HCT116 (cell line): ENCODE results near the gene LINGO1. TPM values are rescaled to one million over a fixed set of nuclear protein-coding genes. Genes with fewer than 3 reads are reported as not detected.

Experiments
- ATAC-seq: fragments of 200-7000 bp; cut with Tn5 transposase; 2 replicates; pipeline ENCODE4 v1.9.1; 2020; ENCODE audit warnings: mild to moderate bottlenecking, moderate library complexity
- BruUV-seq: library from RNA; stranded (reverse); fragments of 400-500 nt; replicated peaks from 2 replicates; lab custom pipeline; 2021; lab: Mats Ljungman, UMichigan
- CTCF ChIA-PET: fragments of 300-600 bp; sonication (Branson Sonifier 250); formaldehyde crosslinking; loops from one replicate; lab custom pipeline; 2021; ENCODE audit warnings: antibody characterized with exemption; lab: Charles Lee
- POLR2A ChIA-PET: fragments of 300-600, 350-600 bp; sonication (Branson Sonifier 250); formaldehyde crosslinking; loops from one replicate; lab custom pipeline; 2021; ENCODE audit warnings: antibody characterized with exemption; lab: Charles Lee
- RAD21 ChIA-PET, 2 experiments: fragments of 300-600 bp; sonication (Branson Sonifier 250); formaldehyde crosslinking; loops; one replicate each; lab custom pipeline; 2023; ENCODE audit warnings: low total read pairs in 2 of 2; ENCODE audit not compliant: uncharacterized antibody in 2 of 2, unreplicated experiment in 2 of 2, low non-redundant PET in 1 of 2; lab: Charles Lee
- DNase-seq: peaks from one replicate; pipeline ENCODE4 v3.0.0-alpha.2; 2010; ENCODE audit warnings: low read depth, low spot score
- H2AFZ ChIP-seq: fragments of 200-600 bp; shearing (Covaris generic), sonication (generic); 2 replicates; pipeline ENCODE4 v1.6.1; 2017; ENCODE audit warnings: low read depth, mixed run types, mixed read lengths, antibody characterized with exemption, low read length; ENCODE audit not compliant: poor library complexity, severe bottlenecking
- H3K27ac ChIP-seq: 2 replicates; pipeline ENCODE4 v1.5.1; 2012; ENCODE audit warnings: low read depth, low read length
- H3K27me3 ChIP-seq: fragments of 200-600 bp; sonication (generic); 2 replicates; pipeline ENCODE4 v1.6.1; 2016; ENCODE audit warnings: mixed run types, low read length, mixed read lengths; ENCODE audit not compliant: insufficient read depth
- H3K36me3 ChIP-seq, 2 experiments: fragments of 200-500 bp in 1 of 2; fragments of 200-600 bp in 1 of 2; sonication (Bioruptor generic) in 1 of 2; sonication (generic) in 1 of 2; 2 replicates each; pipeline versions ENCODE4 v1.5.1 to v1.6.1; 2014 to 2016; ENCODE audit warnings: low read length in 2 of 2, inconsistent platforms in 1 of 2, mixed read lengths in 1 of 2, mixed run types in 1 of 2; ENCODE audit not compliant: insufficient read depth in 2 of 2, control insufficient read depth in 1 of 2
- H3K4me1 ChIP-seq, 2 experiments: fragments of 200-600 bp in 1 of 2; sonication (generic) in 1 of 2; 2 replicates each; pipeline versions ENCODE4 v1.5.1 to v1.6.1; 2012 to 2017; ENCODE audit warnings: low read length in 2 of 2, inconsistent platforms in 1 of 2, mild to moderate bottlenecking in 1 of 2, mixed read lengths in 1 of 2, mixed run types in 1 of 2, moderate library complexity in 1 of 2; ENCODE audit not compliant: insufficient read depth in 2 of 2, control insufficient read depth in 1 of 2
- H3K4me2 ChIP-seq: fragments of 200-600 bp; sonication (generic); 2 replicates; pipeline ENCODE4 v1.6.1; 2017; ENCODE audit warnings: mixed run types, low read length, mixed read lengths
- H3K4me3 ChIP-seq, 2 experiments: fragments of 200-600 bp in 1 of 2; sonication (generic) in 1 of 2; replicated peaks in 1 of 2; 2 replicates each; pipeline ENCODE4 v1.5.1; 2011 to 2016; ENCODE audit warnings: low read length in 2 of 2, control low read depth in 1 of 2, low read depth in 1 of 2, mild to moderate bottlenecking in 1 of 2, mixed read lengths in 1 of 2, mixed run types in 1 of 2
- H3K79me2 ChIP-seq: fragments of 200-600 bp; sonication (generic); 2 replicates; pipeline ENCODE4 v1.6.1; 2017; ENCODE audit warnings: mild to moderate bottlenecking, mixed run types, low read length, moderate library complexity, mixed read lengths; ENCODE audit not compliant: insufficient read depth
- H3K9ac ChIP-seq: fragments of 200-600 bp; sonication (generic); 2 replicates; pipeline ENCODE4 v1.6.1; 2016; ENCODE audit warnings: low read length, mixed read lengths
- H3K9me2 ChIP-seq: fragments of 200-600 bp; sonication (generic), shearing (Covaris generic); 2 replicates; pipeline ENCODE4 v1.6.1; 2017; ENCODE audit warnings: mixed run types, mild to moderate bottlenecking, moderate library complexity; ENCODE audit not compliant: insufficient read depth
- H3K9me3 ChIP-seq, 2 experiments: fragments of 200-500 bp in 1 of 2; fragments of 200-600 bp in 1 of 2; sonication (Bioruptor generic) in 1 of 2; sonication (generic) in 1 of 2; 2 replicates each; pipeline ENCODE4 v1.6.1; 2014 to 2017; ENCODE audit warnings: low read length in 2 of 2, mixed read lengths in 2 of 2, inconsistent platforms in 1 of 2, low read depth in 1 of 2, mild to moderate bottlenecking in 1 of 2, mixed run types in 1 of 2, moderate library complexity in 1 of 2; ENCODE audit not compliant: control insufficient read depth in 1 of 2, insufficient read depth in 1 of 2
- H4K20me1 ChIP-seq: fragments of 200-600 bp; sonication (generic), shearing (Covaris generic); 2 replicates; pipeline ENCODE4 v1.6.1; 2017; ENCODE audit warnings: mixed run types, mild to moderate bottlenecking, moderate library complexity; ENCODE audit not compliant: insufficient read depth
- ELF1 ChIP-seq: IDR thresholded peaks from 2 replicates; pipeline ENCODE4 v1.6.1; 2012; ENCODE audit warnings: low read depth, borderline replicate concordance
- EZH2 ChIP-seq: fragments of 200-600 bp; sonication (generic); IDR thresholded peaks from 2 replicates; pipeline ENCODE4 v1.6.1; 2017; ENCODE audit warnings: antibody characterized with exemption, mixed run types
- EZH2phosphoT487 ChIP-seq: fragments of 200-600 bp; IDR thresholded peaks from 2 replicates; pipeline ENCODE4 v1.6.1; 2018; ENCODE audit warnings: antibody characterized with exemption, borderline replicate concordance
- FOSL1 ChIP-seq: IDR thresholded peaks from 2 replicates; pipeline ENCODE4 v1.6.1; 2012; ENCODE audit warnings: low read depth
- JUND ChIP-seq: IDR thresholded peaks from 2 replicates; pipeline ENCODE4 v1.6.1; 2012
- POLR2A ChIP-seq: IDR thresholded peaks from 2 replicates; pipeline ENCODE4 v1.7.0; 2011; ENCODE audit warnings: borderline replicate concordance; ENCODE audit not compliant: insufficient read depth, insufficient read length; ENCODE audit errors: extremely low read depth
- POLR2AphosphoS5 ChIP-seq: IDR thresholded peaks from 2 replicates; pipeline ENCODE4 v1.6.1; 2011; ENCODE audit warnings: mild to moderate bottlenecking, low read depth, low read length, moderate library complexity
- RAD21 ChIP-seq: IDR thresholded peaks from 2 replicates; pipeline ENCODE4 v1.6.1; 2012; ENCODE audit warnings: low read depth, mild to moderate bottlenecking
- SIN3A ChIP-seq: IDR thresholded peaks from 2 replicates; pipeline ENCODE4 v1.6.1; 2012; ENCODE audit warnings: low read depth
- SP1 ChIP-seq: IDR thresholded peaks from 2 replicates; pipeline ENCODE4 v1.6.1; 2012; ENCODE audit warnings: low read depth
- SRF ChIP-seq: IDR thresholded peaks from 2 replicates; pipeline ENCODE4 v1.6.1; 2012; ENCODE audit warnings: low read depth
- TCF7L2 ChIP-seq: IDR thresholded peaks from 2 replicates; pipeline ENCODE4 v1.7.0; 2011; ENCODE audit warnings: borderline replicate concordance, inconsistent platforms; ENCODE audit not compliant: insufficient read depth, insufficient read length; ENCODE audit errors: extremely low read depth
- YY1 ChIP-seq: IDR thresholded peaks from 2 replicates; pipeline ENCODE4 v1.6.1; 2011; ENCODE audit warnings: low read length, low read depth, moderate library complexity, mild to moderate bottlenecking; ENCODE audit not compliant: insufficient replicate concordance; ENCODE audit errors: extremely low read depth
- ZFX ChIP-seq: fragments of 450-650 bp; IDR thresholded peaks from 2 replicates; pipeline ENCODE4 v1.6.1; 2017
- ZNF274 ChIP-seq: fragments of 200-500 bp; sonication (Bioruptor generic); IDR thresholded peaks from 2 replicates; pipeline ENCODE4 v1.6.1; 2014; ENCODE audit warnings: mild to moderate bottlenecking, low read depth, low read length, inconsistent platforms
- intact Hi-C: fragments of 100-400 bp; cut with micrococcal nuclease; formaldehyde crosslinking; loops from 2 replicates; pipeline ENCODE4 v1.10.0; 2022
- total RNA-seq: library from RNA; stranded (reverse); gene quantifications from one replicate; pipeline ENCODE4 v1.2.1, GENCODE V29; 2021; ENCODE audit not compliant: unreplicated experiment
- TF ChIP-seq, protein P1 (sequence below): IDR thresholded peaks from 2 replicates; pipeline ENCODE4 v1.6.1; 2012
- TF ChIP-seq, protein P2 (sequence below): IDR thresholded peaks from 2 replicates; pipeline ENCODE4 v1.6.1; 2012
- TF ChIP-seq, protein P3 (sequence below): IDR thresholded peaks from 2 replicates; pipeline ENCODE4 v1.6.1; 2011; ENCODE audit warnings: mild to moderate bottlenecking, low read length, moderate library complexity; ENCODE audit not compliant: insufficient replicate concordance; ENCODE audit errors: extremely low read depth

The LINGO1 gene
- total RNA-seq, 1 experiment from 2014 or later: 15.6 TPM

DNA sequence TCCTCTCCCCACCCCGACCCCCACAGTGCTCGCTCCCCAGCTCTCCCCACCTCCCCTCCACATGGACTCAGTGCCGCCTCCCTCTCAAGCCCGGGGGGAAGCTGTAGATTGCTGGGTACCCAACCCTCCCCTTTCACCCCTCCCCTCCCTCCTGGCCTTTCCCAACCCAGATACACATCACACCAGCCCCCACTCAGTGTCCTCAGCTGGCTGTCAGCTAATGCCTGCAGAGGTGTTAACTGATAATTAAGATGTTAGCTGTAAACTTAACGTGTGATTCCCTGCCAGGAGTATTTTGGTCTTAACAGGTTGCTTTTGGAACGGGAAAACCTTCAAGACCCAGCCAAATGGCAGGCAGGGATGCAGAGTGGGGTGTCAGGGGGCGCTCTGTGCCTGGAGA, 39.4 kb upstream of the LINGO1 start:
- DNase-seq (no peak), ATAC-seq (no peak)
- TF ChIP-seq SIN3A: no peak
- Histone ChIP-seq H3K9me3 (no peaks in the 10 kb centered on the region), H3K9ac (no peak overlapping the region), H3K79me2 (no peaks in the 10 kb centered on the region), H3K36me3 (no peaks in the 10 kb centered on the region), H3K4me3 (no peak overlapping the region), H3K27ac (no peak overlapping the region), H4K20me1 (no peaks in the 10 kb centered on the region), H2AFZ (no peak overlapping the region), H3K4me2 (no peak overlapping the region), H3K4me1 (no peaks in the 10 kb centered on the region), H3K9me2 (no peaks in the 10 kb centered on the region), H3K27me3 (peaks cover 29% of the 10 kb centered on the region)
- no TSS peak for BruUV-seq
- CTCF ChIA-PET: no interaction called here
- intact Hi-C loops: no loop called here
- RAD21 ChIA-PET: interaction anchor here in 1 of 2 experiments (0.6 kb wide), 1 partner anchor 149 kb away, joined by 3 read pairs; no protein-coding TSS in a partner anchor
- POLR2A ChIA-PET: no interaction called here

DNA sequence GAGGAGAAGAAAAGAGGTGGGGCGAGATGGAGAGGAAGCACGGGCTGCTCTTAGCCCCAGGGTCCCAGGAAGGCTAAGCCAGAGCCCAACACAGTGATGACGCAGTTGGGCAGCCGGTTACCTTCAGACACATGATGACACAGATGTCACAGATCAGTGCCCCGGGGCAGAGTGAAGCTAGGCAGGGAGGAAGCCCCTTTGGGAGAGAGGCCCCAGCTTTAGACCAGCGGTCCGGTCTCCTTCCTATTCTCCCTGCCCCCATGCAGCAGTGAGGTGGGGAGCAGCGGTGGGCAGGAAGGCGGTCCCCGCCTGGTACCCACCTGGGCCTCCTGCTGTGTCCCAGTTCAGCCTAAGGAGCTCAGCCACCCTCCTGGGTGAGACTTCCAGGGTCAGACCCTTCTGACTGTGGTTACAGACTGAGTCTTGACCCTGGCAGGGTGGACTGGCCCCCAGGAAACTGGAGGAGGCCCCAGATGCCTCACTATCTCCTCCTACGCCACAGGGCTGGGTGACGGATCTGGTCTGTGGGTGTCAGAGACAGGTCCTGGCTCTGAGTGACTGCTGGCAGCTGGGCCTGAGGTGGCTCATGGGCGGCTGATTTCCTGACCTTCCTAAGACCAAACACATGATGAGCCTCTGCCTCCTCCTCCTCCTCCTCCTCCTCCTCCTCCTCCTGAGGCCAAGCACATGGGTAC, 38.8 kb upstream of the LINGO1 start:
- ChIA-PET POLR2A (no interaction called here), RAD21 (no interaction called here), CTCF (no interaction called here)
- ATAC-seq: no peak
- Histone ChIP-seq H2AFZ (no peak overlapping the region), H3K9me3 (no peaks in the 10 kb centered on the region), H3K9me2 (no peaks in the 10 kb centered on the region), H3K27me3 (peaks cover 30% of the 10 kb centered on the region), H3K79me2 (no peaks in the 10 kb centered on the region), H3K4me2 (no peak overlapping the region), H3K27ac (no peak overlapping the region), H3K36me3 (no peaks in the 10 kb centered on the region), H4K20me1 (no peaks in the 10 kb centered on the region), H3K4me3 (no peak overlapping the region), H3K4me1 (no peaks in the 10 kb centered on the region), H3K9ac (no peak overlapping the region)
- TF ChIP-seq, protein P1, sequence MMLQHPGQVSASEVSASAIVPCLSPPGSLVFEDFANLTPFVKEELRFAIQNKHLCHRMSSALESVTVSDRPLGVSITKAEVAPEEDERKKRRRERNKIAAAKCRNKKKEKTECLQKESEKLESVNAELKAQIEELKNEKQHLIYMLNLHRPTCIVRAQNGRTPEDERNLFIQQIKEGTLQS: no peak
- TF ChIP-seq ZNF274 (no peak), TCF7L2 (no peak), FOSL1 (no peak), SP1 (no peak), SIN3A (no peak), EZH2phosphoT487 (no peak), POLR2A (no peak), SRF (no peak), ELF1 (no peak), POLR2AphosphoS5 (no peak), YY1 (no peak), RAD21 (no peak), EZH2 (no peak), ZFX (no peak), JUND (no peak)
- TF ChIP-seq, protein P2, sequence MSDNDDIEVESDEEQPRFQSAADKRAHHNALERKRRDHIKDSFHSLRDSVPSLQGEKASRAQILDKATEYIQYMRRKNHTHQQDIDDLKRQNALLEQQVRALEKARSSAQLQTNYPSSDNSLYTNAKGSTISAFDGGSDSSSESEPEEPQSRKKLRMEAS: no peak
- TF ChIP-seq, protein P3, sequence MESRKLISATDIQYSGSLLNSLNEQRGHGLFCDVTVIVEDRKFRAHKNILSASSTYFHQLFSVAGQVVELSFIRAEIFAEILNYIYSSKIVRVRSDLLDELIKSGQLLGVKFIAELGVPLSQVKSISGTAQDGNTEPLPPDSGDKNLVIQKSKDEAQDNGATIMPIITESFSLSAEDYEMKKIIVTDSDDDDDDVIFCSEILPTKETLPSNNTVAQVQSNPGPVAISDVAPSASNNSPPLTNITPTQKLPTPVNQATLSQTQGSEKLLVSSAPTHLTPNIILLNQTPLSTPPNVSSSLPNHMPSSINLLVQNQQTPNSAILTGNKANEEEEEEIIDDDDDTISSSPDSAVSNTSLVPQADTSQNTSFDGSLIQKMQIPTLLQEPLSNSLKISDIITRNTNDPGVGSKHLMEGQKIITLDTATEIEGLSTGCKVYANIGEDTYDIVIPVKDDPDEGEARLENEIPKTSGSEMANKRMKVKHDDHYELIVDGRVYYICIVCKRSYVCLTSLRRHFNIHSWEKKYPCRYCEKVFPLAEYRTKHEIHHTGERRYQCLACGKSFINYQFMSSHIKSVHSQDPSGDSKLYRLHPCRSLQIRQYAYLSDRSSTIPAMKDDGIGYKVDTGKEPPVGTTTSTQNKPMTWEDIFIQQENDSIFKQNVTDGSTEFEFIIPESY: no peak
- intact Hi-C loops: no loop called here
- no TSS peak for BruUV-seq
- DNase-seq: no peak
